HG03045 (cell line): ENCODE measurements around the gene KRT3.

ENCODE experiments used
- ATAC-seq: cut with Tn5 transposase; IDR thresholded peaks from one replicate; pipeline ENCODE4 v1.9.1; 2021; ENCODE audit warnings: mild to moderate bottlenecking, moderate library complexity; ENCODE audit not compliant: unreplicated experiment

KRT3 gene

DNA sequence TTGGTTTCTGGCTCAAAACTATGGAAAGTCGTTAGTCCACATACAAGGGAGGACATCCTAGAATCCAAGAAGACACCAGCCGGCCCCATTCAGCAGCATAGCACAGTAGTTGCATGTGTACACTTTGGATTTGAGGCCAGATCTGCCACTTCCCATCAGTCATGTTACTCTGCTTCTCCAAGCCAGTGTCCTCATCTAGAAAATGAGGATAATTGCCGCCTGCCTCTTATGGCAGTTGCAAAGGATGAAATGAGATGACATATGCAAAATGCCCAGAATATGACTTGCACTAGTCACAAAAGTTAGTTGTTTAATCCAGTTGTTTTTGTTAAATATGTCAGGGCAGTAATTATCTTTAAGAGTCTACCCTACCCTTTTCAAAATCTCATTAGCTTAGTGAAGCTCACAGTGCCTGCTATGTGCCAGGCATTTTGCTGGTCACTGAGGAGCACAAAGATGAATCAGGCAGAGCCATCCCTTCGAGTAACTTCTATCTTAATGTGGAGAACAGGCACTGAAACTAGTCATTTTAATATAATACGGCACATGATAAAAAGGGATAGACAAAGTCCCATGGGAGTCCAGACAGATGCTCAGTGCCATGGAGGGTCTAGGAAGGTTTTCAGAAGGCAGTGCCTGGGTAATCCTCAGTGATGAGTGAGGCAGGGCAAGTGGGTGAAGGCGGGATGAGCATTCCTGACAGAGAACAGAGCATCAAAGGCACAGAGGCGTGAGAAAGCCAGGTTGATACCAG, 12.2 kb downstream of the KRT3 start:
- ATAC-seq: no peak

DNA sequence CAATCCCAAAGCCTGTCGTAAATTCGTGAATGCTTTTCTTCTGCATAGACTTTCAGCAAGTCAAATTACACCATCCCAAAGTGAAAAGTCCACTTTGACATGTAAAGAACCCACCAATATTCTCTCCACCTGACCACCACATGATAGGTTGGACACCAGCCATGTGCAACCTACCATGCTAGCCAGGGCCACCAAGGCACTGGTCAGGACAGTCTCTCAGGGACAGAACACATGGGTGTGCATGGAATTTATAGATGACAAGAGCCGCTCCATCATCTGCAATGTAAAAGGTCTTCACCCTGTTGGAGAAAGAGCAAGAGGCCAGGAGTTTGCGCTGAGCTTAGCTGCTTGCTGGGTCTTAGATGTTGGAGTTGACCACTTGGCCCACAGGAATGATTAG, 13.4 kb downstream of the KRT3 start:
- no peak for ATAC-seq

DNA sequence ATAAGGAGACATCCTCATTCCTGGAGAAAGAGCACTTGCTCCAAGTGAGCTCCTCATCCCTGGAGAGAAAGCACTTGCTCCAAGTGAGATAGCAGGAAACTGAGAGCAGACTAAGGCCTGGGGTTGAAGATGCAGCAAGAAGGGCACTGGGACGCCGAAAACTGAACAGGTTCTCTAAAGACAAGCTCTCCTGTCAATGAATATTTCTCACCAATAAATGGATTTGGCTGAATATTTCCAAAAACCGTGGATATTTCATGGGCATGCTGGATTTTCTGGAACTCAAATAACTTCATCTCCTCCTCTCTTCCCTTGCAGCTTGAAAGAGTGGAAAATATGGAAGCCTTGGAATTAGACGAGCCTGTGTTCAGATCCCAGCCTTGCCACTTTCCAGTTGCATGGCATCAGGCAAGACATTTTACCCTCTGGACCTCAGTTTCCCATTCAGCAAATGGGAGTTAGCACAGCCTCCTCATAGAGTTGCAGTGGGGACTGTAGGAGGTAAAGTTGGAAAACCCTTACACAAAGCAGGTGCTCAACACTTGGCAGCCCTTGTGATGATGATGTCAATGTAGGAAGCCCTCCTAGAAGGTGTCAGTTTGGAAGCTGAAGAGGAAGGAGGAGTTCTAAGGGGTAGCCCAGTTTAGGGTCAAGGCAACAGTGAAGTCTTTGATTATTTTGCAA, 14.4 kb downstream of the KRT3 start:
- ATAC-seq: no peak

DNA sequence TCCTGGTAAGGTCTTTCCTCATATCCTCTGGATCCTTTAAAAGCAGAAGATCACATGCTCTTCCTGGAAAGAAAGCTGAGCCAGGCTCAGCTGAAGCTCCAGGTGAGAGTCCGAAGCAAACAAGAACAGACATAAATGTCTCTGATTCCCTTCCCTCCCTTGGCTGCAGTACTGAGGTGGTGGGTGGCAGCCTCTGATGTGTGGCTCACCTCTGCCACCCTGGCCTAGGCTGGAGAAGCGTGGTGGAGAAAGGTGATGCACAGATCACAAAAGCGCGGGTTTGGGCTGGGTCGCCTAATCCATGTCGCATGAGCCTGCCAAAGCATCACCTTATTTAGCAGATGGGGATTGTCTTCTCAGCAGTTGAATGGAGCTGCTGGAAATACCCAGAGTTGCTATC, 16.0 kb downstream of the KRT3 start:
- ATAC-seq: no peak

DNA sequence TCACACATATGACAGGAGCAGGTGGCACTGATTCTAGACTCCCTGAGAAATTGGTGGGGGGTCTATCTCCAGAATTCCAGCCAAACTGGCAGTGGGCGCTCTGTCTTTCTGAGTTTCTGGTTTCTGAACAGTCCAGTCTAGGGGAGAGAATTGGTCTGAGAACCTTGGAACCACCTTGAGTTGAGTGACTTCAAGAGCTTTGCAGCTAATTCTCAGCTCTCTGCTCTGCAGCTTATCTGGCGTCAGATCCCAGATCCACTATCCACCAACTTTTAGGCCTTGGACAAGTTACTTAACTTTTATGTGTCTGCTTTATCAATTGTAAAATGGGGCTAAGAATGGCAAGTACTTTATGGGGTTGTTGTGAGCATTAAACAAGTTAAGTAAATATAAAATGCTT, 17.1 kb downstream of the KRT3 start:
- no peak for ATAC-seq

DNA sequence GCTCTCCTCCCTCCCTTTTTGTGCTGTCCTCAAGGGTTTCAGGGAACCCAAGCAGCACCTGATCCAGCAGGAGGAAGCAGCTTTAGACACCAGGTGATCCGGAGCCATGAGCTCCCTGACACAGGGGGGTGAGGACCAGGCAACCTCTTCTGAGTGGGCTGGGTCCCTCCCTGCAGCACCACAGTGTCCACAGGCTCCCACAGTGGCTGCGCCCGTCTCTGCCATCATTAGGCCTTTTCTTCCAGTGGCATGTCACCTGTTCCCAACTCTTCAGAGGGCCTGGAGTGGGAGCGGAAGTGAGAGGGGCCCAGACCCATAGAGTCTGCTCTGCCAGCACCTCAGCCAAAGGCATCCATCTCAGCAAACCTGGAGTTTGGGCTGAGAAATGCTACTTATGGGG, 18.4 kb downstream of the KRT3 start:
- no peak for ATAC-seq

DNA sequence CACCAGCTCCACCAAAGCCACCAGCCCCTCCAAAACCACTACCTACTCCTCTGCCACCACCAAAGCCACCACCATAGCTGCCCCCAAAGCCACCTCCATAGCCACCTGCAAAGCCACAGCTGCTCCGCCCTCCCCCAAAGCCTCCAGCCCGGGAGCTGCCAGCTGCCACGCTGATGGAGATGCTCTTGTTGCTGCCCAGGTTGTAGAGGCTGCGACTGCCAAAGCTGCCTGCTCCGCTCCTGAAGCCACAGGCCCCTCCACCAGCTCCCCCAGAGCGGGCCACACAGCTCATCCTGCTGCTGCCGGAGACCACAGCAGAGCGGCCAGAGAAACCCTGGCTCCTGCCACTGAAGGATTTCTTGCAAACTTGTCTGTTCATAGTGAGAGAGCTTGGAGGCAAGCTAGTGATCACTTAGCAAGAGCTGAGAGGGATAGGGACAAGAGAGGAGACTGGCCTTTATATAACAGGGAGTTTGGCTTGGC, 19.0 kb downstream of the KRT3 start, which contains the start of gene KRT76:
Gene KRT76, minus strand, starts transcription at position 433 of the 483 bp plus-strand sequence. Its CDS starts 54 bp downstream, at position 379.
- no peak for ATAC-seq

DNA sequence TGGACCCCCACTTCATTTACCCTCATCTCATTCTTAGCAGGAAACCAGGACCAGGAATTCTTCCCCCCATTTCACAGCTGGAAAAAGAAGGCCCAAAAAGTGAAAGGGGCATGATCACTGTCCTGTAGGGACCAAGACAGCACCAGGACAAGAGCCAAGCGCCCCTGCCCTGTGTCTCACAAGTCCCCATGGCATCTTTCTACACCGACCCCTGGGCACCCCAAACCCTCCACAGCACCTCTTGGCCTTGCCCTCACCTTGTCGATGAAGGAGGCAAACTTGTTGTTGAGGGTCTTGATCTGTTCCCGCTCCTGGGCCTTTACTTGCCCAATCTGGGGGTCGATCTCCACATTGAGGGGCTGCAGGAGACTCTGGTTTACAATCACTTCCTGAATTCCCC, 19.5 kb downstream of the KRT3 start:
- no peak for ATAC-seq

DNA sequence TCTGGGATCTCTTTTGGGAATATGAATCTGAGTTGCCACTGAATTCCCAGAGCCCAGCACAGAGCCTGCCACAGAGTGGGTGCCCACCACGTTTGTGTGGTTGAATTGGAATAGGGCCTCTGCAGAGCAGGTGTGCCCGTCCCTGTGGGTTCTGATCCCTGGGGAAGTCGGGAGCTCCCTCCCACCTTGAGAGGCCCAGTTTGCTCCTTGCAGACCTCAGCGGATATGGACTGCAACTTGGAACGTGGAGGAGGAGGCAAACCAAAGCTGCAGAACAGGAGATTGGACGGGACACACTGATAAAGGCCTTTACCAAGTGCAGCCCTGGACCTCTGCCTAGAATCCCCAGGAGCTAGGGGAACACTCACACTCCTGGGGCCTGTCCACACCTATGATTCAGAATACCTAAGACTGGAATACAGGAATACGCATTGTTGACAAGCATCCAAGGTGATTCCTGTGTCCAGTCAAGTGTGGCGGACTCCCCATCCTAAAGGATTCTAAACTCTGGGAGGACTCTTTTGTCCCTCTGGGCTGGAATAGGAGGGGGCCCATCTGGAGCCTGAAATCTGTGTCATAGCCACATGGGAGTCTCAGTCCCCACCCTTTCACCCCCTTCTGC, 21.2 kb downstream of the KRT3 start:
- no peak for ATAC-seq

DNA sequence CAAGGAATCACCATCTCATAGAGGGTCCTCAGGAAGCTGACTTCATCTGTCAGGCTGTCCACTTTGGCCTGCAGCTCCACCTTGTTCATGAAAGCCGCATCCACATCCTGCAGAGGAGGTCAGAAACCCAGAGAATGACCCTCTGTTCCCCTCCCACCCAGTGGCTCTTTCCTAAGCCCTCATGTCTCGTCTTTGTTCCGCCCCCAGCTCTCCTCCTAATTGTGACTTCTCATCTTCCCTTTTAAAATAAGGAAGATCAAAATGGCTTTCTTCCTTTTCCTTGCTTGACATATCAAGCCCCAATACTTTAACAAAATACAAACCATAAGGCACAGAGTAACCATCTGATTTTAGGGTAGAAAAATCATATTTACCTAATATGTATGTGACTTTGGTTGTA, 23.1 kb downstream of the KRT3 start:
- no peak for ATAC-seq

DNA sequence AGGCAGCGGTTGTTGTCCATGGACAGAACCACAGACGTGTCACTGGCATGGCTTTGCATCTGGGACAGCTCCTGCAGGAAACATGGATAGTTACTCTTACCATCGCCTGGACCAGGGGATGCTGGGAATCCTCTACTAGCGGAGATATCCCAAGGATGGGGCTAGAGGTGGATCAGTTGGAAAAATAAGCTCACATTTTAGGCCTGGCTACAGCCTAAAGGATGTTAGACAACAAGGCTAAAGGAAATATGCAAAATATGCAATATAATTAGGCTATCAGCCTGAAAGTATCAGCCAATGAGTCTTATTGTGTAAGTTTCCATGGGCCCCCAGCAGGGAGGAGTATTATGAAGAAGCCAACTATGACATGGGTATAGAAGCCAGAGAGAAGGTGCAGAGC, 23.7 kb downstream of the KRT3 start:
- ATAC-seq: no peak

DNA sequence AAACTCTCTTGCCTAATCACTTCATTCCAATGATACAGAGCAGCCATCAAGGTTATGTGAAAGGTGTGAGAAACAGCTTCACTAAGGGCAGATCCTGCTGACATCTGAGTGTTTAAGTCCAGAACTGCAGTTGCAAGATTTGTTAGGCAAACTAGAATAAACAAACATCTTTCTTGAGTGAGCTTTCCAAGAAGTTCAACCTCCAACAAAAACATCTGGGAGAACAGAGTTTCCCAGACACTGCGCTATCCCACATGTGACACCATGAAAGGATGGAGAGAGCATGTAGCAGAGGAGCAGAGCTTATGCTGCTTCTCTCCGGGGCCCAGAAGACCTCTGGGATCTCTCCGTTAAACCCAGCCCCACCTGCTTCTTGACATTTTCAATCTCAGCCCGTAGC, 24.4 kb downstream of the KRT3 start:
- ATAC-seq: no peak

DNA sequence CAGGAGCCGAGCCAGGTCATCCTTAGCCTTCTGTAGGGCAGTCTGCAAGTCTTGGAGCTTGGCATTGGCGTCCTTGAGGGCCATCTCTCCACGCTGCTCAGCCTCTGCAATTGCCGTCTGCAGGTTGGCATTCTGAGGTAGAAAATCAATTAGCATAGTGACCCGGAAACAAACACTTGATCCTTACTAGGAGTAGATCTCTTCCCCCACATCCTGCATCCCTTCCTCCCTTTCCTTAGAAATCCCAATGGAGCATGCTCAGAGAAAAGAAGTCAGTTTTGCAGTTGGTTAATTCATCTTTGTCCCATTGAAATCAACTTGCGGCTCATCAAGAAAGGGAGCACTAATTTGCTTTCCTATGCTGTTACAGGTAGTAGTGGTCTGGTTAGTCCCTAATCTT, 24.8 kb downstream of the KRT3 start:
- ATAC-seq: no peak

DNA sequence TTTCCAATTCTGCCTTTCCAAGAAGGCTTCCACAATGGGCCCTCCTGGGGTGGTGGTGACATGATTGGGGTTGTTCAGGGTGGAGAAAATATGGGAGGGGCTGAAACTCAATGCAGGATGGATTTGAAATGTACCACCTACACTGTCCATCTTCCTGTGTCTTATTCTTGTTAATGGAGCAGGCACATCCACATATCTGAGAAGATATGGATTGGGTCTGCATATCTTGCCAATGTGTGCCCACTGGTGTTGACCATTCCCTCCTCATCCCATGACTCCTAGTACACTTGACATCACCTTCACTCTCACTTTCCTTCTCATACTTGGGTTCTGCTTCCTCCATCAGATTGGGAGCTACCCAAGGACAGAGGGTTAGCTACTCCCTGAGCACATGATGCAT, 26.0 kb downstream of the KRT3 start:
- ATAC-seq: no peak

DNA sequence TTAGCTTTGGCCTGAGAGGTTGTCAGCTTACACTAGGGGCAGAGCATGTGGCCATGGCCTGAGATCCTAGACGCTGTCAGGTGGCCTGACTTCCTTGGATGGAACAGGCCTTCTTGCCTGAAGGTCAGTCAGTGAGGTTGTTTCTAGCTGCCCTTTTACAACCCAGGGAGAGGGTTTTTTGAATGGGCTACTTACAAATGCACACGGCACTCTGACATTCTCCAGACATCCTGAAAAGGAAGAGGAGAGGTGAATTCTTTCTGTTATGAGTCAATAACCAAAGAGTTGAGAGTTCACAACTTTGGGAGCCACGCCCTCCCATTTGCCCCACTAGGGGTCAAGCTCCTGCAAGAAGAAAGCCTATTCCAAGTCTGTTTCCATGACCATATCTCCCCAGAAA, 26.6 kb downstream of the KRT3 start:
- no peak for ATAC-seq

DNA sequence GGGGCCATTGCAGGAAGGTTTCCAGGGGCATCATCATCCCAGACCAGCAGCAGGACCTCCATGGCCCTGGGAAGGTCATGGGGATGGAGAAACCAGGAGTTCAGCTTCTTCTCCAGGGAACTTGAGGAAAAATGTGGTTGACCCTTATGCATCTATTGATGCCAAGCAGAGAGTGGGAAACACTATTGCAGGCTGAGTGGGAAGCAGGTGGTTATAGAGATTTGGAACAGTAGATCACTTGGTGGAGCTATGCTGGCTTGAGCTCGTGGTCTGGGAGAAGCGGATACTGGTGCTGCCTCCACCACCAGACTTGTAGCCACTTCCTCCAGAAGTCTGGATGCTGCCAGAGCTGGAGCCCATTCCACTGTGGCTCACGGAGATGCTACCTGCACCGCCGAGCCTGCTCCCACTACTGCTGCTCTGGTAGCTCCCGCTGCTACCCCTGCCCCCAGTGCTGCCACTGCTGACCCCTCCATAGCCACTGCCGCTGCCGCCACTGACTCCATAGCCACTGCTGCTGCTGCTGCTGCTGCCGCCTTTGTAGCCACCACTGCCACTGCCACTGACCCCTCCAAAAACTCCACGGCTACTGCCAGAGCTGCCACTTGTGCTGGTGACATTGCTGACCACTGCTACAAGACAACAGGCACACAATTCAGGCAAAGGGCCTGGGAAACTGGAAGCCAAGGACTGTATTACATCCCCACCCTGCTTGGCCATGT, 27.3 kb downstream of the KRT3 start:
- no peak for ATAC-seq

DNA sequence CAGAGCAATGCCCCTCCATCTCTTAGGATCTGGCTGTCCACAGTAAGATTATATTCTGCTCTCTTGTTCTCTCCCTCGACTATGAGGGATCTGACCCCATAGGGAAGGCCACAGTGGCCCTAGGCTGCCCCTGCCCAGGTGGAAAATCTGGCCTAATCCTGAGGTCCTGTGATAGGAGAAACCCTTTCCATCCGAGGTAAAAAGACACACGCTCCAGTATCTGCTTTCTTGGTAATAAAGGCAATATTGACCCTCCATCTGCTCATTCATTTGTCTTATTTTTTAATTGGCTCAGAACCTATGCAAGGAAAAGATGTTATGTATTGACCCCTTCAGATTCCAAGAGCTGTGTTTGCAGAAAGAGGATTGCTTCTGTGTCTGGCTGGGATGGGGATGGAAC, 28.5 kb downstream of the KRT3 start:
- no peak for ATAC-seq

DNA sequence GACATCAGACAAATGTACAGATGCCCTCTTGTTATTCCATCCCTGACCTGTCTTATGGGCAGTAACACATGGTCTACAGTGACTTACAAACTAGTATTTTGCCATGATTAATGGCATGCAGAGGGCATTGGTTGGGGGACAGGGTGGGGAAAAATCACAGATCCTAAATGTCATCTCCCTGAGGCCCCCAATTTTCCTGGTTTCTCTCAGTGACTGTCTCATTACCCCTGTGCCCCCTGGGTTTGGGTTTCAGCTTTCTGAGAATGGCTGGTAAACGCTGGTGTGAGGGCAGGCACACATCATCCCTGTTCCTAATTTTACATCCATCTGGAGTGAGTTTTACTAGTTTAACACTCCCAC, 28.9 kb downstream of the KRT3 start:
- ATAC-seq: no peak

DNA sequence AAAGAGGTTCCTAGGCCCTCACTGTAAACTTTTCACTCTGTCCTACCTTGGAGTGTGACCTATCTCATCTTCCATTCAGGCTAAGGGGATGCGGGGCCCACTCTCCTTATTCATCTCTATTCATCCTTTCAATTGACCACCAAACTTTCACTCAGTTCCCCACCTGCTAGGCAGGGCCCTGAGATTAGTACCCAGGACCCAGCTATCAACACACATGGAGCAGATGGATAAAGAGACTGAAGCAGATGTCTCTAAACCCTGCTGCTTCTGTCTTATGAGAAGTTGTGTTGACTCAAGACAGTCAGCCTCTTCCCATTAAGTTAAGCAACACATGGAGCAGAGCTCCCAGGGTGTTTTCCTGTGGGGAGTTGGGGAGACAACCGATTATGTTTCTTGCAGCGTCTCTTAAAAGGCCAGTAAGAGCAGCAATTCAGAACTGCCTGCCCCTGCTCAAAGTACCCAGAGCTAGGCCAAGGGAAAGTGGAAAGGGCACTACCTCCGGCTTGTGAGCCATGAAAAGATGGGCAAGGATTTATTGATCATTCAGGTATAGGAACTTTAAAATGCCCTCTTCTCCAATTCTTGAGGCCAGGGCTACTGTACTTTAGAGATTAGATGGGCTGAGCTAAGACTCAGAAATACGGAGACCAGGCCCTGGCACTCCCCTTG, 29.4 kb downstream of the KRT3 start:
- ATAC-seq: no peak

DNA sequence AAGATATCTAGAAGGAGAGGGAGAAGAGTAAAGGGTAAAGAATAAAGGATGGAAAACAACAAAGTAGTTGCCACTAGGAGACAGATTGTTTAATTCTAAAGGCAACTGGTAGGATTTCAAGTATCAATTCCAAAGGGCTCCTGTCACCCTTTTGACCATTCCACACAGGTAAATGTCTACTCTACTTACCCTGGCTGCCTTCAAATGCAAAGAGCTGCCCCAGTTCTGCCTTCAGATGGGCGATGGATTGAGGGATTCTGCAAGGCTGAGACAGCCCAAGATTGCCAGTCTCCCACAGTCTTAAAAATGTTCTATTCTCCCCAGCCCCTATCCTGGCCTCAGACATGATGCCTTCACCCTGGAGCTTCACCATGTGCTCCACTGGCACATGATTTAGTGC, 30.2 kb downstream of the KRT3 start:
- ATAC-seq: no peak

DNA sequence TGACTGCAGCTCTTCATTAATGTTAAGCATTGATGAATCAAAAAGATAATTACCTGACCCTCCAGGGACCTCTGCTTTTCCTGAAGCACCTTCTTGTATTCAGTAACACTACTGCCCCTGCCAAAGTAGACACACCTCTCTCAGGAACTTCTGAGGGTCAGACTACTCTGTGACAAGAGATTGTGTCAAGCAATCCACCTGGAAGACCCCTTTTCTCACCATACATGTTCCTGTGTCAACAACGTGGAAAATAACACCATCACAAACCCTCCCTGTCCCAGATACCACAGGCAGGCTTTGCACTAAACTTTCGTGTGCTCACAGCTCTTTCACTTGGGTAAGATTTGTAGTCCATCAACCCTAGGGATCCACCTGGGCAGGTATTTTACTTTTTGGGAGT, 31.9 kb downstream of the KRT3 start:
- ATAC-seq: no peak
